Mononuclear cell (primary cell): ENCODE results near the gene CSNK2A1. TPM values are rescaled to one million over a fixed set of nuclear protein-coding genes. Genes with fewer than 3 reads are reported as not detected.
A peak's percentile ranks its signal among the peaks of the same experiment; 100 is the strongest.
"Not testable (repeated sequence)": the region's sequence is repeated elsewhere in the genome, so short reads cannot be mapped to it uniquely, and the experiment has no call there.

Source experiments
- H3K27me3 ChIP-seq: 2 replicates; pipeline ENCODE4 v1.6.0; 2011; ENCODE audit warnings: low read length, control low read depth; ENCODE audit not compliant: insufficient read depth
- H3K4me1 ChIP-seq: 2 replicates; pipeline ENCODE4 v1.5.1; 2011; ENCODE audit warnings: mild to moderate bottlenecking, low read length, control low read depth; ENCODE audit not compliant: insufficient read depth
- H3K4me3 ChIP-seq: 2 replicates; pipeline ENCODE4 v1.5.1; 2011; ENCODE audit warnings: mild to moderate bottlenecking, low read length, moderate library complexity
- H3K9me3 ChIP-seq: 2 replicates; pipeline ENCODE4 v1.5.1; 2011; ENCODE audit warnings: low read depth, mild to moderate bottlenecking, control low read depth, low read length
- total RNA-seq: library from RNA; depleted of rRNA; stranded (reverse); fragments of >200 nt; gene quantifications from one replicate; pipeline ENCODE4 v1.2.3, GENCODE V29; 2012

The CSNK2A1 gene
- total RNA-seq, 1 donor, result 54.7 TPM

GRCh38 chr20:474581-474980 is 69.0 kb downstream of the CSNK2A1 start:
- H3K4me3 ChIP-seq, result no peak overlapping the region
- H3K27me3 ChIP-seq, result no peaks in the 10 kb centered on the region
- H3K9me3 ChIP-seq, result no peaks in the 10 kb centered on the region
- H3K4me1 ChIP-seq, result no peaks in the 10 kb centered on the region

GRCh38 chr20:472889-473292 is 70.7 kb downstream of the CSNK2A1 start:
- no peaks in the 10 kb centered on the region for H3K9me3 ChIP-seq
- H3K27me3 ChIP-seq, result no peaks in the 10 kb centered on the region
- no peak overlapping the region for H3K4me3 ChIP-seq
- H3K4me1 ChIP-seq, result no peaks in the 10 kb centered on the region

DNA sequence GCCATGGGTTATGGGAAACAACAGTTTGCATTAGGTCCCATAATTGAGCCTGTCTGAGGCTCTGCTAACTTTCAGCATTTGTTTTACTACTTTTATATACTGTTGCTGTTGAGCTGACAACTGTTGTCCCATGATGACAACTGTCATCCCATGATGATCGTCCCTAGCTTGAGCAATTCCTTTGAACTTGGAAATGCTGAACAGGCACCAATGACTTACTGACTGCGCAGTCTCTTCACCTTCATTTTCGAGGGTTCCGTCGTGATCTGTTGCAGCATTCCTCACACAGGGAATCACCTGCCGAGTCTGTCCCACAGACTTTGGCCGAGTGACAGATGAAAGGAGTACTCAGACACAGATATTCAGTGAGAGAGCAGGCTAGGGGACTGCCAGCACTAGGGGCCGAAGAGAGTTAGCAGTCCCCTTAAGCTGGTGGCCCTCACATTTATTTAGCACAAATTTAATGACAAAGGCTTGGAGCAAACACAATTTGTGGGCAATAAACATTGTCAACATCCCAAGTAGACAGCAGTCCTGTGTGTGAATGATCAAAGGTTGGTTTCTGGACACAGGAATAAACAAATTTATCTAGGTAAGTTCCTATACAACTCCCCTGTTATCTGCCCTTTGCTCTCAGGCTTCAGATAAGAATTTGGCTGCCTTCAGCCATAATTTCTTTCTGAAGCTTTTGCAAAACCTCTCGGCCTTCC is 71.3 kb downstream of the CSNK2A1 start:
- Histone ChIP-seq H3K4me1 (no peaks in the 10 kb centered on the region), H3K27me3 (no peaks in the 10 kb centered on the region), H3K4me3 (no peak overlapping the region), H3K9me3 (no peaks in the 10 kb centered on the region)

- no peaks in the 10 kb centered on the region for H3K9me3 ChIP-seq
- no peaks in the 10 kb centered on the region for H3K4me1 ChIP-seq
- H3K4me3 ChIP-seq, result no peak overlapping the region
- no peaks in the 10 kb centered on the region for H3K27me3 ChIP-seq
These were observed 73.7 kb downstream of the CSNK2A1 start for GRCh38 chr20:469746-470490.

DNA sequence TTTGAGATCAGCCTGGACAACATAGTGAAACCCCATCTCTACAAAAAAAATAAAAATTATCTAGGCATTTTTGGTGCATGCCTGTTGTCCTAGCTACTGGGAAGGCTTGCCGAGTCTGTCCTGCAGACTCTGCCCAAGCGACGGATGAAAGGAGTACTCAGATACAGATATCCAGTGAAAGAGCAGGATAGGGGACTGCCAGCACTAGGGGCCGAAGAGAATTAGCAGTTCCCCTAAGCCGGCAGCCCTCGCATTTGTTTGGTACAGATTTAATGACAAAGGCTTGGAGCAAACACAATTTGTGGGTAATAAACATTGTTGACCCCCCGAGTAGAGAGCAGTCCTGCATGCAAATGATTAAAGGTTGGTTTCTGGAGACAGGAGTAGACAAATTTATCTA is 75.8 kb downstream of the CSNK2A1 start:
- no peak overlapping the region for H3K4me3 ChIP-seq
- no peaks in the 10 kb centered on the region for H3K27me3 ChIP-seq
- H3K9me3 ChIP-seq, result no peaks in the 10 kb centered on the region
- peaks cover 5% of the 10 kb centered on the region for H3K4me1 ChIP-seq

- Histone ChIP-seq H3K9me3 (no peaks in the 10 kb centered on the region), H3K4me1 (peaks cover 35% of the 10 kb centered on the region), H3K27me3 (no peaks in the 10 kb centered on the region), H3K4me3 (peak within 1 kb of the TSS; percentile 79)
These were observed 81.2 kb downstream of the CSNK2A1 start, which contains the start of gene TBC1D20 for GRCh38 chr20:462199-462991. Gene TBC1D20, minus strand, starts transcription at chr20:462533. Its CDS starts 128 bp downstream, at chr20:462405.

- Histone ChIP-seq H3K9me3 (no peaks in the 10 kb centered on the region), H3K27me3 (no peaks in the 10 kb centered on the region), H3K4me3 (peak overlapping the region; percentile 79), H3K4me1 (peaks cover 35% of the 10 kb centered on the region)
These were observed 82.1 kb downstream of the CSNK2A1 start for GRCh38 chr20:461254-462198.

- Histone ChIP-seq H3K4me1 (peaks cover 35% of the 10 kb centered on the region), H3K9me3 (no peaks in the 10 kb centered on the region), H3K4me3 (no peak overlapping the region), H3K27me3 (no peaks in the 10 kb centered on the region)
These were observed 82.9 kb downstream of the CSNK2A1 start for GRCh38 chr20:460707-461106.

- H3K4me1 ChIP-seq, result peaks cover 35% of the 10 kb centered on the region
- H3K27me3 ChIP-seq, result no peaks in the 10 kb centered on the region
- H3K9me3 ChIP-seq, result no peaks in the 10 kb centered on the region
These were observed 83.4 kb downstream of the CSNK2A1 start for GRCh38 chr20:460180-460579.

DNA sequence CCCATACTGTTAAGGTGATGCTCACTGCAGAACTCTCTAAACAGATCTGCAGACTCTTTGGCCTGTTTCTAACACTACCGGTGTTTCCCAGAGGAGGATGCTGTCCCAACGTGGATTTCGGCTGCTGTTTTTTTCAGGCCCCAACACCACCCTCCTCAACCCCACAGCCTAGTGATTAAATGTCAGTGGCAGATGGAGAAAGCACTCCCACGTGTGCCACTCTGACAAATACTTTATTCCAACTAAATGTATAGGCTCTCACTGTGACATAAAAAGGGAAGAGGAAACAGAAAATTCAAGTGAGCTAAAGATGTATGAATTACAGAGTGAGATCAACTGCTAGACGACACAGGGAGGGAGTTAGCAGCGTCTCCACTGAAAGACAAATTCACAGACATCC is 84.8 kb downstream of the CSNK2A1 start:
- Histone ChIP-seq H3K9me3 (no peaks in the 10 kb centered on the region), H3K27me3 (no peaks in the 10 kb centered on the region), H3K4me1 (peaks cover 35% of the 10 kb centered on the region), H3K4me3 (no peak overlapping the region)

More at GRCh38 chr20:460180-460579, 83.4 kb downstream of the CSNK2A1 start:
- no peak overlapping the region for H3K4me3 ChIP-seq

GRCh38 chr20:454951-455350 is 88.6 kb downstream of the CSNK2A1 start:
- H3K27me3 ChIP-seq, result no peaks in the 10 kb centered on the region
- H3K4me3 ChIP-seq, result no peak overlapping the region
- H3K4me1 ChIP-seq, result peaks cover 10% of the 10 kb centered on the region
- H3K9me3 ChIP-seq, result no peaks in the 10 kb centered on the region

- not testable (repeated sequence) for H3K9me3 ChIP-seq, H3K4me1 ChIP-seq, H3K27me3 ChIP-seq, H3K4me3 ChIP-seq
These were observed 91.6 kb downstream of the CSNK2A1 start for GRCh38 chr20:452021-452420.

GRCh38 chr20:445514-446336 is 97.9 kb downstream of the CSNK2A1 start:
- Histone ChIP-seq H3K4me3 (no peak overlapping the region), H3K4me1 (no peaks in the 10 kb centered on the region), H3K9me3 (no peaks in the 10 kb centered on the region), H3K27me3 (no peaks in the 10 kb centered on the region)
